ENCODE measurements around the gene CNTNAP5. TPM values are rescaled to one million over a fixed set of nuclear protein-coding genes. Genes with fewer than 3 reads are reported as not detected.

Gene CNTNAP5
- total and polyA plus RNA-seq, 2 donors (not counting 1 experiment from before 2014, with no cell fraction given), result not detected

GRCh38 chr2:124693156-124693555, 668.1 kb downstream of the CNTNAP5 start:
- H3K4me1 ChIP-seq (ENCODE audit: control insufficient read depth in 2 of 2, insufficient read depth in 2 of 2, low read length in 2 of 2), result no peaks in the 10 kb centered on the region
- H3K27ac ChIP-seq (ENCODE audit: low read length in 2 of 2), result no peak overlapping the region
- H3K27me3 ChIP-seq (replicated peaks in 1 of 4; ENCODE audit: control extremely low read depth in 1 of 4, control insufficient read depth in 3 of 4, insufficient read depth in 4 of 4, low read length in 3 of 4), result no peaks in the 10 kb centered on the region
- intact Hi-C loops (cut with micrococcal nuclease), result no loop called here
- Mint-ChIP-seq H3K4me3 (no peak overlapping the region), H3K9me3 (ENCODE audit: insufficient read depth) (peaks cover 10% of the 10 kb centered on the region), H3K27ac (no peak overlapping the region), H3K4me1 (no peaks in the 10 kb centered on the region), H3K27me3 (no peaks in the 10 kb centered on the region)
- H3K4me3 ChIP-seq (ENCODE audit: control extremely low read depth in 1 of 5, extremely low read depth in 1 of 5, insufficient read depth in 1 of 5, low read depth in 2 of 5, low read length in 4 of 5), result no peak overlapping the region
- no peaks in the 10 kb centered on the region for H3K79me2 ChIP-seq (ENCODE audit: control insufficient read depth, insufficient read depth, low read length)
- H3K9ac ChIP-seq (ENCODE audit: low read length), result no peak overlapping the region
- no peaks in the 10 kb centered on the region for H3K36me3 ChIP-seq (replicated peaks in 1 of 2; ENCODE audit: control extremely low read depth in 1 of 2, control insufficient read depth in 1 of 2, extremely low read depth in 1 of 2, insufficient read depth in 2 of 2, low read length in 1 of 2)
- DNase-seq (no peak), ATAC-seq (ENCODE audit: low read depth) (no peak)
- ChIA-PET POLR2A (no interaction called here), CTCF (interaction anchor here (1.2 kb wide), 1 partner anchor 25 kb away, joined by 3 read pairs; no protein-coding TSS in a partner anchor)
- TF ChIP-seq CTCF (IDR thresholded peaks at IDR 0.05) (no peak), EZH2 (IDR thresholded peaks at IDR 0.05; ENCODE audit: borderline replicate concordance, insufficient read depth, low read depth, low read length, poor library complexity, severe bottlenecking) (no peak)
- no peak overlapping the region for H3K4me2 ChIP-seq (replicated peaks; ENCODE audit: low read depth, low read length, poor library complexity, severe bottlenecking)
- WGBS (ENCODE audit: insufficient coverage), result no CpG with 5 or more reads among the region's 1 CpG
- no peaks in the 10 kb centered on the region for H4K20me1 ChIP-seq (ENCODE audit: control insufficient read depth, insufficient read depth, low read length, poor library complexity, severe bottlenecking)
- no peak overlapping the region for H2AFZ ChIP-seq (ENCODE audit: insufficient read depth, low read depth, low read length, poor library complexity, severe bottlenecking)
- peaks cover 0 to 6% (median 6%) of the 10 kb centered on the region in 3 donors for H3K9me3 ChIP-seq (ENCODE audit: control extremely low read depth in 1 of 3, control insufficient read depth in 2 of 3, insufficient read depth in 1 of 3, low read length in 2 of 3)

- Histone ChIP-seq H3K4me1 (ENCODE audit: control insufficient read depth in 2 of 2, insufficient read depth in 2 of 2, low read length in 2 of 2) (no peaks in the 10 kb centered on the region), H3K4me2 (replicated peaks; ENCODE audit: low read depth, low read length, poor library complexity, severe bottlenecking) (no peak overlapping the region), H2AFZ (ENCODE audit: insufficient read depth, low read depth, low read length, poor library complexity, severe bottlenecking) (no peak overlapping the region), H4K20me1 (ENCODE audit: control insufficient read depth, insufficient read depth, low read length, poor library complexity, severe bottlenecking) (no peaks in the 10 kb centered on the region), H3K27me3 (replicated peaks in 1 of 4; ENCODE audit: control extremely low read depth in 1 of 4, control insufficient read depth in 3 of 4, insufficient read depth in 4 of 4, low read length in 3 of 4) (no peaks in the 10 kb centered on the region), H3K79me2 (ENCODE audit: control insufficient read depth, insufficient read depth, low read length) (no peaks in the 10 kb centered on the region), H3K9me3 (ENCODE audit: control extremely low read depth in 1 of 3, control insufficient read depth in 2 of 3, insufficient read depth in 1 of 3, low read length in 2 of 3) (peaks cover 0 to 3% (median 0%) of the 10 kb centered on the region in 3 donors), H3K4me3 (ENCODE audit: control extremely low read depth in 1 of 5, extremely low read depth in 1 of 5, insufficient read depth in 1 of 5, low read depth in 2 of 5, low read length in 4 of 5) (no peak overlapping the region), H3K27ac (ENCODE audit: low read length in 2 of 2) (no peak overlapping the region), H3K9ac (ENCODE audit: low read length) (no peak overlapping the region), H3K36me3 (replicated peaks in 1 of 2; ENCODE audit: control extremely low read depth in 1 of 2, control insufficient read depth in 1 of 2, extremely low read depth in 1 of 2, insufficient read depth in 2 of 2, low read length in 1 of 2) (no peaks in the 10 kb centered on the region)
- DNase-seq, result no peak
- intact Hi-C loops (cut with micrococcal nuclease), result no loop called here
- no peak for ATAC-seq (ENCODE audit: low read depth)
- no peaks in the 10 kb centered on the region for H3K9me3 Mint-ChIP-seq (ENCODE audit: insufficient read depth)
- ChIA-PET CTCF (no interaction called here), POLR2A (no interaction called here)
- no peaks in the 10 kb centered on the region for H3K27me3 Mint-ChIP-seq
- TF ChIP-seq EZH2 (IDR thresholded peaks at IDR 0.05; ENCODE audit: borderline replicate concordance, insufficient read depth, low read depth, low read length, poor library complexity, severe bottlenecking) (no peak), CTCF (IDR thresholded peaks at IDR 0.05) (no peak)
- no peak overlapping the region for H3K4me3 Mint-ChIP-seq
- no peak overlapping the region for H3K27ac Mint-ChIP-seq
- H3K4me1 Mint-ChIP-seq, result no peaks in the 10 kb centered on the region
- WGBS (ENCODE audit: insufficient coverage), result no CpG with 5 or more reads among the region's 4 CpGs
These were observed 674.0 kb downstream of the CNTNAP5 start for GRCh38 chr2:124698979-124699565.
